H54 (cell line): ENCODE data around the gene SHF.

Source experiments
- DNase-seq: peaks from one replicate; pipeline ENCODE4 v3.0.0; 2011; ENCODE audit warnings: low spot score, mixed read lengths; ENCODE audit not compliant: insufficient read length
- FAIRE-seq: peaks from 3 replicates; lab custom pipeline; 2011; peaks lifted over from hg19 to GRCh38; lab: Jason Lieb, UNC
- POLR2A ChIP-seq: IDR thresholded peaks from 2 replicates; pipeline ENCODE4 v1.6.1; 2011; ENCODE audit warnings: low read depth, mild to moderate bottlenecking, low read length

Gene SHF

GRCh38 chr15:45128971-45129639 lies 58.7 kb downstream of the SHF start:
- no peak for TF ChIP-seq POLR2A
- no peak for DNase-seq
- FAIRE-seq = no peak

GRCh38 chr15:45126535-45127158 lies 61.1 kb downstream of the SHF start:
- DNase-seq (no peak), FAIRE-seq (peak; percentile 57)
- no peak for TF ChIP-seq POLR2A

GRCh38 chr15:45123397-45123796 lies 64.4 kb downstream of the SHF start:
- DNase-seq = no peak

GRCh38 chr15:45122719-45123118 lies 65.0 kb downstream of the SHF start:
- TF ChIP-seq POLR2A = no peak
- no peak for DNase-seq
- no peak for FAIRE-seq

More at GRCh38 chr15:45123397-45123796, 64.4 kb downstream of the SHF start:
- FAIRE-seq = no peak
- TF ChIP-seq POLR2A = no peak

GRCh38 chr15:45121706-45122417 lies 65.9 kb downstream of the SHF start:
- peak; percentile 92 for DNase-seq
- no peak for TF ChIP-seq POLR2A
- peak; percentile 93 for FAIRE-seq

- FAIRE-seq (no peak), DNase-seq (no peak)
- TF ChIP-seq POLR2A = no peak
Observed at GRCh38 chr15:45121020-45121419, 66.7 kb downstream of the SHF start.

DNA sequence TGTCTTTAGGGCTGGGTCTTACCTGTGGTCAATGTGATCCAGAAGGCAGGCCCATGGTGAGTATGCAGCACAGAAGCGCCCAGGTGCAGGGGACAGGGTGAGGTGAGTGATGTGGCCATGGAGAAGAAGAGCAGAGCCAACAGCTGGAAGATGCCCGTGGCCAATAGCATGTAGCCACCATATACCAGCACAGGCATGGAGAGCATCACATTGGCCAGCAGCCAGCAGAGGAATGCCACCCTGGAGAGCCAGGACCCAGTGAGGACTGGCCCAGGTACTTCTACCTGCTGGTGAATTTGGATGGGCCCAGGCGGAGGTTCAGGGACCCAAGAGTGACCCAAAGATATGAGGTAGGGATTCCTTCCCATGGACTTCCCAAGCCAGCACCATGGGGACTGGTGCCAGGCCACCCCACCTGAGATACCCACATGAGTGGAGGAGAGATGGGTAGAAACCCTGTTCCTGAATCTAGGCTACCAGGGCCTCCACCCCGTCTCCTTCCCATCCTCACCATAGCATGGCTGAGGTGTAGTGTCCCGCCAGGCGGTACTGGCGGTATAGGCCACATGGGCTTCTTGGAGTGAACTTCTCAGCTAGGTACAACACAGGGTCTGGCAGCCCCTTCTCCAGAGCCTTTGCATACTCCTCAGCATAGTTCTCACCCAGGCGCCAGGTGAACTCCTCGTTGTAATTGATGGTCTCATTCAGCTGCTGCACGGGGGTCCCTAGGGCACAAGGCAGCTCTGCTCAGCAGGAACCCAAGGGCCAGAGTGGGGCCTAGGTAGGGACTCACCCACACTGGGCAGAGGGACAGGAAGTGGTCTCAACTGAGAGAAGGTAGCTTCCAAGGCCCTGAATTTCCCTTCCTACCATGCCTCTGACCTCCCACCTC lies 67.4 kb downstream of the SHF start:
- no peak for TF ChIP-seq POLR2A
- FAIRE-seq (no peak), DNase-seq (no peak)

DNA sequence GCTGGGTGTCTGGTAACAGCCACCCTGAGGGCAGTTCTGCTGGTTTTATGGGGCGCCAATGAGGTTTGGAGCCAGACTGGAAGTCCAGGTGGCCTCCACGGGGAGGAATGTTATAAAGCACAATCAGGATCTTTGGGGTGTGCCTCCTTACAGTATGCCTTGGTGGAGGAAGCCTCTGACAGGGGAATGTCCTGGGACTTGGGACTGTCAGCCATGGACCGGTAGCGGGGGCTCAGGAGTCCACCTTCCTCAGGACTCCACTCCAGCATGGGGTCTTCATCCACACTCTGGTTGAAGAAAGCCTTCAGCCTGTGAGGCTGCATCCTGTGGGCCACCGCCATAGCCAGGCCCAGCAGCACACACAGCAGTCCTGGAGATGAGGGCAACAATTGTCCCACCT lies 68.8 kb downstream of the SHF start:
- no peak for TF ChIP-seq POLR2A
- FAIRE-seq (no peak), DNase-seq (no peak)

DNA sequence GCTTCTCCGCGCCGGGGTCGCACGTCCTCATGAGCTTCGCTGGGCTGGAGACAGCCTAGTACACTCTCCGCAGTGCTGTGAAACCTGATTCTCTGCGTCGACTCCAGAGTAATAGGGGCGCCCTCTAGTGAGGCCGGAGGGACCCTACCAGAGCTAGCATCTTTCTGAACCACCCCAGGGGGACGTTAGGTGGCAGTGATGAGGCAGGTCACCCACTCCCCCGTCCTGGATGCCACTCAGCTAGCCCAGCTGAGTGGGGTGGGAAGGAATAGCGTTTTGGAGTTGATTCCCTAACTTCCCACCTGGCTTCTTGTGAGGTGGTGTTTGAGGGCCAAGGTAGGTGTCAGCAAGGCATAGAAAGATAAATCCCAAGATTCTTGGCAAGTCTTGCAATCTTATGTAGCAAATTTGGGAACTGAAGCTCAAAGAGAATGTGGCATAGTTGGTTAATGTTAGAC lies 69.6 kb downstream of the SHF start:
- peak; percentile 98 for DNase-seq
- TF ChIP-seq POLR2A = no peak
- peak; percentile 11 for FAIRE-seq

GRCh38 chr15:45117308-45118130 lies 70.2 kb downstream of the SHF start:
- DNase-seq (no peak), FAIRE-seq (no peak)
- no peak for TF ChIP-seq POLR2A
